Omental fat pad (tissue), 4 donors: Measurements from ENCODE around the gene MBD3L3. TPM values are rescaled to one million over a fixed set of nuclear protein-coding genes. Genes with fewer than 3 reads are reported as not detected.

Experiments
- ATAC-seq: fragments of 150-250 bp; one replicate; pipeline ENCODE4 v1.9.1; 2016; ENCODE audit warnings: mild to moderate bottlenecking, moderate library complexity; ENCODE audit not compliant: low FRiP score
- DNase-seq: peaks from one replicate; pipeline ENCODE4 v3.0.0-alpha.2; 2019; ENCODE audit warnings: low spot score
- CTCF ChIP-seq, 3 donors: fragments of 450-650 bp; IDR thresholded peaks; one replicate each; pipeline ENCODE4 v1.5.1; 2016 to 2017; ENCODE audit warnings: antibody characterized with exemption in 3 of 3, mild to moderate bottlenecking in 3 of 3, moderate library complexity in 2 of 3
- total RNA-seq, 4 donors: library from RNA; depleted of rRNA; stranded (reverse); fragments of >200 nt; gene quantifications; one replicate each; pipeline ENCODE4 v1.1.0, GENCODE V29; 2016

MBD3L3 gene
- total RNA-seq, 4 donors from 2014 or later: not detected

GRCh38 chr19:7098096-7098495, 39.6 kb upstream of the MBD3L3 start:
- ATAC-seq (no peak), DNase-seq (no peak)
- TF ChIP-seq CTCF (IDR thresholded peaks at IDR 0.05): no peak

GRCh38 chr19:7088999-7089398, 30.5 kb upstream of the MBD3L3 start:
- no peak for DNase-seq
- TF ChIP-seq CTCF (IDR thresholded peaks at IDR 0.05): no peak
- no peak for ATAC-seq

GRCh38 chr19:7083076-7083956, 24.8 kb upstream of the MBD3L3 start:
- no peak for DNase-seq
- no peak for TF ChIP-seq CTCF (IDR thresholded peaks at IDR 0.05)
- ATAC-seq: no peak

- TF ChIP-seq CTCF (IDR thresholded peaks at IDR 0.05): no peak
- no peak for ATAC-seq
- DNase-seq: no peak
These were observed 19.5 kb upstream of the MBD3L3 start for GRCh38 chr19:7078008-7078407.

- DNase-seq (no peak), ATAC-seq (no peak)
- TF ChIP-seq CTCF (IDR thresholded peaks at IDR 0.05): no peak
These were observed 17.7 kb upstream of the MBD3L3 start for GRCh38 chr19:7076151-7076550.

- no peak for TF ChIP-seq CTCF (IDR thresholded peaks at IDR 0.05)
- ATAC-seq: peak; percentile 33
- no peak for DNase-seq
These were observed 16.3 kb upstream of the MBD3L3 start for GRCh38 chr19:7074705-7075282.

- TF ChIP-seq CTCF (IDR thresholded peaks at IDR 0.05): no peak
- ATAC-seq (no peak), DNase-seq (no peak)
These were observed 14.1 kb upstream of the MBD3L3 start for GRCh38 chr19:7072541-7072940.
